A673 (cell line): ENCODE results near the gene ALDH9A1. TPM values are rescaled to one million over a fixed set of nuclear protein-coding genes. Genes with fewer than 3 reads are reported as not detected.
A peak's percentile ranks its signal among the peaks of the same experiment; 100 is the strongest.

Experiments used
- BruUV-seq: library from RNA; stranded (reverse); fragments of 400-500 nt; replicated peaks from 2 replicates; lab custom pipeline; 2021; lab: Mats Ljungman, UMichigan
- CTCF ChIA-PET: fragments of 300-600 bp; sonication (Branson Sonifier 250); formaldehyde crosslinking; loops from one replicate; lab custom pipeline; 2022; ENCODE audit warnings: antibody characterized with exemption; lab: Charles Lee
- POLR2A ChIA-PET: fragments of 300-600 bp; sonication (Branson Sonifier 250); formaldehyde crosslinking; loops from one replicate; lab custom pipeline; 2022; ENCODE audit warnings: antibody characterized with exemption; ENCODE audit not compliant: low non-redundant PET; lab: Charles Lee
- DNase-seq: peaks from one replicate; pipeline ENCODE4 v3.0.0-alpha.2; 2015; ENCODE audit warnings: low spot score
- H3K27ac ChIP-seq: fragments of 200-600 bp; sonication (generic); 2 replicates; pipeline ENCODE4 v1.5.1; 2016; ENCODE audit warnings: mixed run types, low read depth, mild to moderate bottlenecking, mixed read lengths, antibody characterized with exemption, low read length; ENCODE audit not compliant: poor library complexity, severe bottlenecking
- H3K27me3 ChIP-seq: fragments of 200-600 bp; sonication (generic); replicated peaks from 2 replicates; pipeline ENCODE4 v1.6.1; 2017; ENCODE audit warnings: mixed run types, low read depth, mild to moderate bottlenecking, mixed read lengths, antibody characterized with exemption, low read length; ENCODE audit not compliant: insufficient read depth, poor library complexity
- H3K36me3 ChIP-seq: fragments of 200-600 bp; sonication (generic); 2 replicates; pipeline ENCODE4 v1.6.1; 2016; ENCODE audit warnings: mixed run types, mild to moderate bottlenecking, mixed read lengths, antibody characterized with exemption, low read length; ENCODE audit not compliant: insufficient read depth, poor library complexity, severe bottlenecking
- H3K4me1 ChIP-seq: fragments of 200-600 bp; sonication (generic); 2 replicates; pipeline ENCODE4 v1.6.1; 2017; ENCODE audit warnings: mixed run types, mild to moderate bottlenecking, mixed read lengths, antibody characterized with exemption, low read length; ENCODE audit not compliant: insufficient read depth, poor library complexity, severe bottlenecking
- H3K4me3 ChIP-seq: fragments of 200-600 bp; sonication (generic); 2 replicates; pipeline ENCODE4 v1.5.1; 2016; ENCODE audit warnings: low read depth, mixed run types, mild to moderate bottlenecking, mixed read lengths, low read length; ENCODE audit not compliant: poor library complexity, severe bottlenecking
- H3K9me3 ChIP-seq: fragments of 200-600 bp; sonication (generic); 2 replicates; pipeline ENCODE4 v1.6.1; 2016; ENCODE audit warnings: mixed run types, low read depth, mild to moderate bottlenecking, mixed read lengths, antibody characterized with exemption, low read length; ENCODE audit not compliant: poor library complexity, severe bottlenecking
- EZH2 ChIP-seq: fragments of 200-600 bp; sonication (generic); IDR thresholded peaks from 2 replicates; pipeline ENCODE4 v1.6.1; 2017; ENCODE audit warnings: borderline replicate concordance, low read depth, mild to moderate bottlenecking, mixed read lengths, antibody characterized with exemption, low read length; ENCODE audit not compliant: poor library complexity, severe bottlenecking
- intact Hi-C: fragments of 100-400 bp; cut with micrococcal nuclease; formaldehyde crosslinking; loops from one replicate; pipeline ENCODE4 v1.10.0; 2022; ENCODE audit not compliant: unreplicated experiment
- total RNA-seq: library from RNA; stranded (reverse); gene quantifications from 2 replicates; pipeline ENCODE4 v1.2.3, GENCODE V29; 2021
- TF ChIP-seq, protein P1 (sequence below): fragments of 300-800, 200-600 bp; sonication (generic); conservative IDR thresholded peaks from 2 replicates; pipeline ENCODE4 v1.5.1; 2017; ENCODE audit warnings: low read depth, mild to moderate bottlenecking, antibody characterized with exemption, low read length, moderate library complexity, mixed read lengths

ALDH9A1 gene
- total RNA-seq, 1 experiment from 2014 or later, result 83.0 TPM

DNA sequence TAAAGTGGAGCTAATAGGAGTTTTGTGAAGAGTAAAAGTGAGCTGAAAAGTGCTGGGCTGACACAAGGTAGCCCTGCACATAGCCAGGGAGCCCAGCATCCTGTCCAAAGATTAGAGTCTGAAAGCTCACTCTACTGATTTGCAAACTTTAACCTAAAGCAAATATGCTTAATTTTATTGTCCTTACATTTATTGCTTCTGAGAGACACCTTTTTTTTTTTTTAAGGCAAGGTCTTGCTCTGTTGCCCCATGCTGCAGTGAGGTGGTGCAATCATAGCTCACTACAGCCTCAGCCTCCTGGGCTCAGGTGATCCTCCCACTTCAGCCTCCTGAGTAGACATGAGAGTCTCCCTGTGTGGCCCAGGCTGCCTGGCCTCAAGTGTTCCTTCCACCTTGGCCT is 50.8 kb downstream of the ALDH9A1 start:
- POLR2A ChIA-PET, result no interaction called here
- CTCF ChIA-PET, result no interaction called here
- intact Hi-C loops, result no loop called here

DNA sequence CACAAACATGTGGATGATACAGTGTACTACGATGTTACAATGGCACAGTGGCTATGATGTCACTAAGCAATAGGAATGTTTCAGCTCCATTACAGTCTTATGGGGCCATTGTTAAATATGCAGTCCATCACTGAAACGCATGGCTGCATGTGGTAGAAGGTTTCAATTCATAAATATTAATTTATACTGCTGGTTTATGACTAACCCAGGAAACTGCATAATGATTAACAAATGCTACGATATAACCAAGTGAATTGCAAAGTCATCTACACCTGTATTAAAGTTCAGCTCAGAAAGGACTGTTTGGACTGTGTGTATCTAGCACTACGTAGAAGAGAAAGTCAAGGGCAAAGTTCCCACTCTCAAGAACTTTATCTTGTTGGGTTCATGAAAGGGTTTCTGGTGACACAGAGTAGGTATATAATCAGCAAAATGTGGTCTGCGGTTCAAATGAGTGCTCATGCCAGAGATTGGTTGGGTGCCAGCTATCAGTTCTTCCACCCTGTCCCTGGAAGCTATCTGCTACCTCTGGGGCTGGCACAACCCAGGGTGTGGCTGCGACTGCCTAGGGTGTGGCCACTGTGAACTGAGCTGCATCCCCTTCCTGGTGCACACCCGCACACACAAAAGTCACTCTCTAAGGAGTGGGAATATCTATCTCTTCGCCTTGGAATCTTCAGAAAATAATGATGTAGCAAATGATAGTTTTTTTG is 52.6 kb downstream of the ALDH9A1 start:
- DNase-seq, result peak; percentile 64
- CTCF ChIA-PET, result no interaction called here
- Histone ChIP-seq H3K36me3 (no peaks in the 10 kb centered on the region), H3K27me3 (no peaks in the 10 kb centered on the region), H3K27ac (no peak overlapping the region), H3K4me1 (peaks cover 18% of the 10 kb centered on the region), H3K4me3 (no peak overlapping the region), H3K9me3 (no peaks in the 10 kb centered on the region)
- POLR2A ChIA-PET, result no interaction called here
- intact Hi-C loops, result no loop called here
- BruUV-seq, result no TSS peak
- TF ChIP-seq EZH2, result no peak
- TF ChIP-seq, protein P1, sequence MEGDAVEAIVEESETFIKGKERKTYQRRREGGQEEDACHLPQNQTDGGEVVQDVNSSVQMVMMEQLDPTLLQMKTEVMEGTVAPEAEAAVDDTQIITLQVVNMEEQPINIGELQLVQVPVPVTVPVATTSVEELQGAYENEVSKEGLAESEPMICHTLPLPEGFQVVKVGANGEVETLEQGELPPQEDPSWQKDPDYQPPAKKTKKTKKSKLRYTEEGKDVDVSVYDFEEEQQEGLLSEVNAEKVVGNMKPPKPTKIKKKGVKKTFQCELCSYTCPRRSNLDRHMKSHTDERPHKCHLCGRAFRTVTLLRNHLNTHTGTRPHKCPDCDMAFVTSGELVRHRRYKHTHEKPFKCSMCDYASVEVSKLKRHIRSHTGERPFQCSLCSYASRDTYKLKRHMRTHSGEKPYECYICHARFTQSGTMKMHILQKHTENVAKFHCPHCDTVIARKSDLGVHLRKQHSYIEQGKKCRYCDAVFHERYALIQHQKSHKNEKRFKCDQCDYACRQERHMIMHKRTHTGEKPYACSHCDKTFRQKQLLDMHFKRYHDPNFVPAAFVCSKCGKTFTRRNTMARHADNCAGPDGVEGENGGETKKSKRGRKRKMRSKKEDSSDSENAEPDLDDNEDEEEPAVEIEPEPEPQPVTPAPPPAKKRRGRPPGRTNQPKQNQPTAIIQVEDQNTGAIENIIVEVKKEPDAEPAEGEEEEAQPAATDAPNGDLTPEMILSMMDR, result no peak

More for the DNA sequence above, 50.8 kb downstream of the ALDH9A1 start:
- Histone ChIP-seq H3K9me3 (no peaks in the 10 kb centered on the region), H3K27me3 (no peaks in the 10 kb centered on the region), H3K4me3 (no peak overlapping the region), H3K27ac (no peak overlapping the region), H3K4me1 (peaks cover 7% of the 10 kb centered on the region), H3K36me3 (peaks cover 6% of the 10 kb centered on the region)
- no peak for DNase-seq
- TF ChIP-seq, protein P1, result no peak
- no peak for TF ChIP-seq EZH2
- BruUV-seq, result no TSS peak

DNA sequence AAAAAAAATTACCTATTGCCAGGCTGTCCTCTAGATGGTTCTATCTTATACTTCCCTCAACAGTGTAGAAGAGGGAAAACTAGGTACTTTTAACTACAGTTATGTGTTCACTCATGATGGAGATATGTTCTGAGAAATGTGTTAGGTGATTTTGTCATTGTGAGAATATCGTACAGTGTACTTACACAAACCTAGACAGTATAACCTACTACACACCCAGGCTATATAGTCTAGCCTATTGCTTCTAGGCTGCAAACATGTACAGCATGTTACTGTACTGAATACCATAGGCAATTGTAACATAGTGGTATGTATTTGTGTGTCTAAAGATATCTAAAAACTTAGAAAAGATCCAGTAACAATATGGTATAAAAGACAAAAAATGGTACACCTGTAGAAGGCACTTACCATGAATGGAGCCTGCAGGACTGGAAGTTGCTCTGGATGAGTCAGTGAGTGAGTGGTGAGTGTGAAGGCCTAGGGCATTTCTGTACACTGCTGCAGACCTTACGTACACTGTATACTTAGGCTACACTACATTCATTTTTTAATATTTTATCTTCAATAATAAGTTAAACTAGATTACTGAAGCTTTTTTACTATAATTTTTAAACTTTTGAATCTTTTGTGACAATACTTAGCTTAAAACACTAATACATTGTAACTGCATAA is 54.2 kb downstream of the ALDH9A1 start:
- H3K9me3 ChIP-seq, result no peaks in the 10 kb centered on the region
- intact Hi-C loops, result no loop called here
- H3K27me3 ChIP-seq, result no peaks in the 10 kb centered on the region
- no peaks in the 10 kb centered on the region for H3K36me3 ChIP-seq
- ChIA-PET CTCF (no interaction called here), POLR2A (no interaction called here)
- no peak overlapping the region for H3K4me3 ChIP-seq
- TF ChIP-seq EZH2, result no peak
- TF ChIP-seq, protein P1, result no peak
- no TSS peak for BruUV-seq
- H3K4me1 ChIP-seq, result peaks cover 18% of the 10 kb centered on the region
- no peak for DNase-seq
- no peak overlapping the region for H3K27ac ChIP-seq
